GM23338 (cell line): ENCODE results near the gene GLMN.
"Not testable (repeated sequence)": the region's sequence is repeated elsewhere in the genome, so short reads cannot be mapped to it uniquely, and the experiment has no call there.

Experiments
- CREB1 ChIP-seq: fragments of 250-450 bp; sonication (Bioruptor Pico); IDR thresholded peaks from 2 replicates; pipeline ENCODE4 v1.5.0; 2020; ENCODE audit warnings: low read depth, mild to moderate bottlenecking, moderate library complexity
- EZH2 ChIP-seq: fragments of 200-600 bp; sonication (generic); IDR thresholded peaks from one replicate; pipeline ENCODE4 v1.8.0; 2017; ENCODE audit warnings: antibody characterized with exemption, mild to moderate bottlenecking, low read depth; ENCODE audit not compliant: unreplicated experiment
- EZH2phosphoT487 ChIP-seq: fragments of 200-600 bp; sonication (generic); IDR thresholded peaks from one replicate; pipeline ENCODE4 v1.8.1; 2018; ENCODE audit warnings: antibody characterized with exemption; ENCODE audit not compliant: unreplicated experiment
- JUNB ChIP-seq: IDR thresholded peaks from one replicate; pipeline ENCODE4 v1.6.1; 2016; ENCODE audit warnings: antibody characterized with exemption; ENCODE audit not compliant: unreplicated experiment
- NANOG ChIP-seq: IDR thresholded peaks from 2 replicates; pipeline ENCODE4 v1.6.1; 2016; ENCODE audit warnings: antibody characterized with exemption, borderline replicate concordance
- POLR2AphosphoS5 ChIP-seq: IDR thresholded peaks from 2 replicates; pipeline ENCODE4 v1.6.1; 2016; ENCODE audit warnings: antibody characterized with exemption, low read depth
- REST ChIP-seq: IDR thresholded peaks from one replicate; pipeline ENCODE4 v1.6.1; 2018; ENCODE audit warnings: antibody characterized with exemption; ENCODE audit not compliant: unreplicated experiment
- ZNF462 ChIP-seq: fragments of 250-450 bp; sonication (Bioruptor Pico); IDR thresholded peaks from 2 replicates; pipeline ENCODE4 v1.5.0; 2020; ENCODE audit warnings: mild to moderate bottlenecking, moderate library complexity
- TF ChIP-seq, protein P1 (sequence below), 2 experiments: fragments of 200-600 bp in 1 of 2; sonication (generic) in 1 of 2; conservative IDR thresholded peaks; 2 replicates each; pipeline versions ENCODE4 v1.5.1 to v1.6.1; 2016 to 2017; ENCODE audit warnings: antibody characterized with exemption in 2 of 2, low read depth in 2 of 2, mild to moderate bottlenecking in 2 of 2, moderate library complexity in 1 of 2
- TF ChIP-seq, protein P2 (sequence below): IDR thresholded peaks from 2 replicates; pipeline ENCODE4 v1.6.1; 2016; ENCODE audit warnings: antibody characterized with exemption

DNA sequence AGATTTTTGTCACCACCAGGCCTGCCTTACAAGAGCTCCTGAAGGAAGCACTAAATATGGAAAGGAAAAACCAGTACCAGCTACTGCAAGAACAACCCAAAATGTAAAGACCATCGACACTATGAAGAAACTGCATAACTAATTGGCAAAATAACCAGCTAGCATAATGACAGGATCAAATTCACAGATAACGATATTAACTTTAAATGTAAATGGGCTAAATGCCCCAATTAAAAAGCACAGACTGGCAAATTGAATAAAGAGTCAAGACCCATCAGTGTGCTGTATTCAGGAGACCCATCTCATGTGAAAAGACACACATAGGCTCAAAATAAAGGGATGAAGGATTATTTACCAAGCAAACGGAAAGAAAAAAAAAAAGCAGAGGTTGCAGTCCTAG is 44.1 kb downstream of the GLMN start:
- TF ChIP-seq, protein P1, sequence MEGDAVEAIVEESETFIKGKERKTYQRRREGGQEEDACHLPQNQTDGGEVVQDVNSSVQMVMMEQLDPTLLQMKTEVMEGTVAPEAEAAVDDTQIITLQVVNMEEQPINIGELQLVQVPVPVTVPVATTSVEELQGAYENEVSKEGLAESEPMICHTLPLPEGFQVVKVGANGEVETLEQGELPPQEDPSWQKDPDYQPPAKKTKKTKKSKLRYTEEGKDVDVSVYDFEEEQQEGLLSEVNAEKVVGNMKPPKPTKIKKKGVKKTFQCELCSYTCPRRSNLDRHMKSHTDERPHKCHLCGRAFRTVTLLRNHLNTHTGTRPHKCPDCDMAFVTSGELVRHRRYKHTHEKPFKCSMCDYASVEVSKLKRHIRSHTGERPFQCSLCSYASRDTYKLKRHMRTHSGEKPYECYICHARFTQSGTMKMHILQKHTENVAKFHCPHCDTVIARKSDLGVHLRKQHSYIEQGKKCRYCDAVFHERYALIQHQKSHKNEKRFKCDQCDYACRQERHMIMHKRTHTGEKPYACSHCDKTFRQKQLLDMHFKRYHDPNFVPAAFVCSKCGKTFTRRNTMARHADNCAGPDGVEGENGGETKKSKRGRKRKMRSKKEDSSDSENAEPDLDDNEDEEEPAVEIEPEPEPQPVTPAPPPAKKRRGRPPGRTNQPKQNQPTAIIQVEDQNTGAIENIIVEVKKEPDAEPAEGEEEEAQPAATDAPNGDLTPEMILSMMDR (conservative IDR thresholded peaks at IDR 0.05; ENCODE audit: low read depth in 2 of 2) = not testable (repeated sequence)
- not testable (repeated sequence) for TF ChIP-seq REST; EZH2phosphoT487; POLR2AphosphoS5; CREB1; NANOG; EZH2; ZNF462 (CRISPR knock-in tag); JUNB
- TF ChIP-seq, protein P2, sequence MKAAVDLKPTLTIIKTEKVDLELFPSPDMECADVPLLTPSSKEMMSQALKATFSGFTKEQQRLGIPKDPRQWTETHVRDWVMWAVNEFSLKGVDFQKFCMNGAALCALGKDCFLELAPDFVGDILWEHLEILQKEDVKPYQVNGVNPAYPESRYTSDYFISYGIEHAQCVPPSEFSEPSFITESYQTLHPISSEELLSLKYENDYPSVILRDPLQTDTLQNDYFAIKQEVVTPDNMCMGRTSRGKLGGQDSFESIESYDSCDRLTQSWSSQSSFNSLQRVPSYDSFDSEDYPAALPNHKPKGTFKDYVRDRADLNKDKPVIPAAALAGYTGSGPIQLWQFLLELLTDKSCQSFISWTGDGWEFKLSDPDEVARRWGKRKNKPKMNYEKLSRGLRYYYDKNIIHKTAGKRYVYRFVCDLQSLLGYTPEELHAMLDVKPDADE = not testable (repeated sequence)
